Measurements from ENCODE around the gene GRK2.

DNA sequence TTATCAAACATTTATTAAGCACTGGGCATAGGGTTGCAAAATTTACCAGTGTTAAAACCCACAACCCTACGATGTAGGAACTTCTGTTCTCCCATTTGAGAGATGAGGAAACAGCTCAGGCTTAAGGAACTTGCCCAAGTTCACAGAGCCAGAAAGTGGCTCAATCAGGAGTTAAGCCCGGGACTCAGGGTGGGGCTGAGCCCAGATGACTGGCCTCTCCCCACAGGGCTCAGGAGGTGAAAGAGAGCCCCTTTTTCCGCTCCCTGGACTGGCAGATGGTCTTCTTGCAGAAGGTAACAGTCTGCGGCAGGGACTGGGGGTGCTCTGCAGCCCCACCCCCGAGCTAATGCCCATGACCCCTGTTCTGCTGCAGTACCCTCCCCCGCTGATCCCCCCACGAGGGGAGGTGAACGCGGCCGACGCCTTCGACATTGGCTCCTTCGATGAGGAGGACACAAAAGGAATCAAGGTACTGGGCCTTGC, 17.2 kb downstream of the GRK2 start:
- TF ChIP-seq EP300 (IDR thresholded peaks at IDR 0.05; ENCODE audit: borderline replicate concordance in 1 of 2, low read depth in 2 of 2, low read length in 2 of 2) (no peak), SIRT6 (IDR thresholded peaks at IDR 0.05; ENCODE audit: low read length) (no peak), ZNF274 (IDR thresholded peaks at IDR 0.05; ENCODE audit: borderline replicate concordance, extremely low read depth, low read length) (no peak), JUN (IDR thresholded peaks at IDR 0.05; ENCODE audit: low read depth, low read length) (no peak), CEBPB (IDR thresholded peaks at IDR 0.05; ENCODE audit: low read depth, low read length) (no peak)
- TF ChIP-seq, protein P1, sequence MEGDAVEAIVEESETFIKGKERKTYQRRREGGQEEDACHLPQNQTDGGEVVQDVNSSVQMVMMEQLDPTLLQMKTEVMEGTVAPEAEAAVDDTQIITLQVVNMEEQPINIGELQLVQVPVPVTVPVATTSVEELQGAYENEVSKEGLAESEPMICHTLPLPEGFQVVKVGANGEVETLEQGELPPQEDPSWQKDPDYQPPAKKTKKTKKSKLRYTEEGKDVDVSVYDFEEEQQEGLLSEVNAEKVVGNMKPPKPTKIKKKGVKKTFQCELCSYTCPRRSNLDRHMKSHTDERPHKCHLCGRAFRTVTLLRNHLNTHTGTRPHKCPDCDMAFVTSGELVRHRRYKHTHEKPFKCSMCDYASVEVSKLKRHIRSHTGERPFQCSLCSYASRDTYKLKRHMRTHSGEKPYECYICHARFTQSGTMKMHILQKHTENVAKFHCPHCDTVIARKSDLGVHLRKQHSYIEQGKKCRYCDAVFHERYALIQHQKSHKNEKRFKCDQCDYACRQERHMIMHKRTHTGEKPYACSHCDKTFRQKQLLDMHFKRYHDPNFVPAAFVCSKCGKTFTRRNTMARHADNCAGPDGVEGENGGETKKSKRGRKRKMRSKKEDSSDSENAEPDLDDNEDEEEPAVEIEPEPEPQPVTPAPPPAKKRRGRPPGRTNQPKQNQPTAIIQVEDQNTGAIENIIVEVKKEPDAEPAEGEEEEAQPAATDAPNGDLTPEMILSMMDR (IDR thresholded peaks at IDR 0.05; ENCODE audit: control extremely low read depth in 1 of 3, insufficient read depth in 1 of 3, low read depth in 1 of 3, low read length in 3 of 3): no peak

Data from H1 (cell line).